Fibroblast of lung (primary cell): Measurements from ENCODE around the gene CXCL17. TPM values are rescaled to one million over a fixed set of nuclear protein-coding genes. Genes with fewer than 3 reads are reported as not detected.

ENCODE experiments used
- DNase-seq, 2 donors: peaks; one replicate each; pipeline versions ENCODE4 v3.0.0 to v3.0.0-alpha.2; 2010; ENCODE audit warnings: low read depth in 2 of 2
- H2AFZ ChIP-seq: 2 replicates; pipeline ENCODE4 v1.5.1; 2012; ENCODE audit warnings: low read length, control low read depth, inconsistent platforms
- H3K27ac ChIP-seq: 2 replicates; pipeline ENCODE4 v1.5.1; 2011; ENCODE audit warnings: low read length, control low read depth; ENCODE audit not compliant: insufficient read depth
- H3K27me3 ChIP-seq: 2 replicates; pipeline ENCODE4 v1.5.1; 2011; ENCODE audit warnings: mild to moderate bottlenecking, low read length; ENCODE audit not compliant: control insufficient read depth, insufficient read depth
- H3K36me3 ChIP-seq: 2 replicates; pipeline ENCODE4 v1.5.1; 2011; ENCODE audit warnings: low read length; ENCODE audit not compliant: control insufficient read depth, insufficient read depth
- H3K4me1 ChIP-seq: 2 replicates; pipeline ENCODE4 v1.5.1; 2011; ENCODE audit warnings: low read length; ENCODE audit not compliant: control insufficient read depth, insufficient read depth; ENCODE audit errors: extremely low read depth
- H3K4me2 ChIP-seq: 2 replicates; pipeline ENCODE4 v1.5.1; 2011; ENCODE audit warnings: low read length, control low read depth; ENCODE audit not compliant: insufficient read depth; ENCODE audit errors: extremely low read depth
- H3K4me3 ChIP-seq, 4 experiments: fragments of 200-600 bp in 1 of 4; sonication (generic) in 1 of 4; replicated peaks in 1 of 4; 2 replicates each; pipeline ENCODE4 v1.5.1; 2011 to 2016; ENCODE audit warnings: low read length in 4 of 4, low read depth in 3 of 4, mild to moderate bottlenecking in 3 of 4, control low read depth in 2 of 4, inconsistent platforms in 1 of 4, mixed read lengths in 1 of 4; ENCODE audit not compliant: insufficient read depth in 1 of 4; ENCODE audit errors: control extremely low read depth in 1 of 4
- H3K79me2 ChIP-seq: 2 replicates; pipeline ENCODE4 v1.5.1; 2012; ENCODE audit warnings: mild to moderate bottlenecking, low read length, inconsistent platforms; ENCODE audit not compliant: control insufficient read depth, insufficient read depth
- H3K9ac ChIP-seq: 2 replicates; pipeline ENCODE4 v1.5.1; 2011; ENCODE audit warnings: mild to moderate bottlenecking, low read length, control low read depth; ENCODE audit not compliant: insufficient read depth
- H3K9me3 ChIP-seq: 2 replicates; pipeline ENCODE4 v1.5.1; 2012; ENCODE audit warnings: low read depth, low read length; ENCODE audit not compliant: control insufficient read depth, insufficient read depth
- H4K20me1 ChIP-seq: 2 replicates; pipeline ENCODE4 v1.5.1; 2011; ENCODE audit warnings: low read length; ENCODE audit not compliant: control insufficient read depth, insufficient read depth; ENCODE audit errors: extremely low read depth
- CTCF ChIP-seq, 2 donors: IDR thresholded peaks in 1 of 2; conservative IDR thresholded peaks in 1 of 2; 1 replicate in 1 of 2; 2 replicates in 1 of 2; pipeline ENCODE4 v1.5.1; 2011 to 2012; ENCODE audit warnings: low read length in 2 of 2, control low read depth in 1 of 2, inconsistent platforms in 1 of 2, low read depth in 1 of 2, mild to moderate bottlenecking in 1 of 2
- EZH2 ChIP-seq: IDR thresholded peaks from 2 replicates; pipeline ENCODE4 v1.5.1; 2012; ENCODE audit warnings: low read length, control low read depth, mild to moderate bottlenecking; ENCODE audit errors: missing control alignments
- polyA plus RNA-seq, 2 donors: library from polyadenylated mRNA; depleted of rRNA in 1 of 2; stranded (reverse) in 1 of 2; unstranded in 1 of 2; fragments of >200 nt; gene quantifications; 2 replicates each; pipeline ENCODE4 v1.2.1, GENCODE V29; 2011 to 2012; ENCODE audit warnings: missing spikeins in 1 of 2
- total RNA-seq: library from RNA; depleted of rRNA; stranded (reverse); fragments of >200 nt; gene quantifications from 2 replicates; pipeline ENCODE4 v1.2.1, GENCODE V29; 2014

CXCL17 gene
- total and polyA plus RNA-seq, 2 donors (not counting 1 experiment from before 2014, with no cell fraction given): not detected

GRCh38 chr19:42420055-42420544, 22.6 kb downstream of the CXCL17 start:
- peaks cover 5% of the 10 kb centered on the region for H3K4me1 ChIP-seq
- TF ChIP-seq EZH2: no peak
- peak; percentile 37 to 72 for TF ChIP-seq CTCF (conservative IDR thresholded peaks at IDR 0.05 in 1 of 2, IDR thresholded peaks at IDR 0.05 in 1 of 2; ENCODE audit: low read depth in 1 of 2, low read length in 2 of 2)
- H3K27ac ChIP-seq: no peak overlapping the region
- no peaks in the 10 kb centered on the region for H3K9me3 ChIP-seq
- H2AFZ ChIP-seq: no peak overlapping the region
- no peaks in the 10 kb centered on the region for H4K20me1 ChIP-seq
- H3K79me2 ChIP-seq: no peaks in the 10 kb centered on the region
- no peak overlapping the region for H3K4me2 ChIP-seq
- no peaks in the 10 kb centered on the region for H3K36me3 ChIP-seq
- no peaks in the 10 kb centered on the region for H3K27me3 ChIP-seq
- H3K9ac ChIP-seq: no peak overlapping the region
- H3K4me3 ChIP-seq: no peak overlapping the region
- DNase-seq: peak; percentile 28 to 53

- no peak overlapping the region for H3K4me3 ChIP-seq
- no peak overlapping the region for H3K27ac ChIP-seq
- no peaks in the 10 kb centered on the region for H3K79me2 ChIP-seq
- H3K4me1 ChIP-seq: peaks cover 5% of the 10 kb centered on the region
- H2AFZ ChIP-seq: no peak overlapping the region
- H4K20me1 ChIP-seq: no peaks in the 10 kb centered on the region
- no peak overlapping the region for H3K4me2 ChIP-seq
- H3K36me3 ChIP-seq: no peaks in the 10 kb centered on the region
- H3K9ac ChIP-seq: no peak overlapping the region
- H3K9me3 ChIP-seq: no peaks in the 10 kb centered on the region
- no peaks in the 10 kb centered on the region for H3K27me3 ChIP-seq
- TF ChIP-seq EZH2: no peak
- TF ChIP-seq CTCF (conservative IDR thresholded peaks at IDR 0.05 in 1 of 2, IDR thresholded peaks at IDR 0.05 in 1 of 2; ENCODE audit: low read depth in 1 of 2, low read length in 2 of 2): no peak
- no peak for DNase-seq
These were observed 23.4 kb downstream of the CXCL17 start for GRCh38 chr19:42419309-42419708.

GRCh38 chr19:42412661-42413076, 30.1 kb downstream of the CXCL17 start:
- Histone ChIP-seq H3K9me3 (no peaks in the 10 kb centered on the region), H4K20me1 (no peaks in the 10 kb centered on the region), H3K4me2 (no peak overlapping the region), H3K79me2 (no peaks in the 10 kb centered on the region), H3K36me3 (no peaks in the 10 kb centered on the region), H3K4me1 (no peaks in the 10 kb centered on the region), H3K27me3 (no peaks in the 10 kb centered on the region), H3K9ac (no peak overlapping the region), H2AFZ (no peak overlapping the region), H3K27ac (no peak overlapping the region), H3K4me3 (no peak overlapping the region)
- TF ChIP-seq CTCF (conservative IDR thresholded peaks at IDR 0.05 in 1 of 2, IDR thresholded peaks at IDR 0.05 in 1 of 2; ENCODE audit: low read depth in 1 of 2, low read length in 2 of 2) (no peak), EZH2 (no peak)
- DNase-seq: no peak
